ENCODE results near the gene DNAJC24. TPM values are rescaled to one million over a fixed set of nuclear protein-coding genes. Genes with fewer than 3 reads are reported as not detected.

DNAJC24 gene
- total and polyA plus RNA-seq, 4 donors: 4.9 to 25.4 (median 9.7) TPM

DNA sequence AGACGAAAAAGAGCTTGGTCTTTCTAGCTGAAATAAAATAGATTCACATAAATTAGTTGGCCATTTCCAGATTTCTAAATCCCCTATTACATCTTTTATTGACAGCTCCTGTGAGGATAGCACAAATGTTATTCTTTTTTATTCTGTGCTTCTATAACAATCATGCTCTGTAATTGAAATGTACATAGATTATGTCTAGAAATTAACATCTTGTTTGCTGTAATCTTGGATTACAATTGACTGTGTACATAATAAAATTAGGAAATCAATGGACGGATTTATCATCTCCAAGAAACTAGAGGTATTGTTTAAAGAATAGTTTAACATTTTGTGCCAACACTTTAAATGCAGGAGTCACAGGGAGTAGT, 108.5 kb downstream of the DNAJC24 start:
- TF ChIP-seq, protein P1, sequence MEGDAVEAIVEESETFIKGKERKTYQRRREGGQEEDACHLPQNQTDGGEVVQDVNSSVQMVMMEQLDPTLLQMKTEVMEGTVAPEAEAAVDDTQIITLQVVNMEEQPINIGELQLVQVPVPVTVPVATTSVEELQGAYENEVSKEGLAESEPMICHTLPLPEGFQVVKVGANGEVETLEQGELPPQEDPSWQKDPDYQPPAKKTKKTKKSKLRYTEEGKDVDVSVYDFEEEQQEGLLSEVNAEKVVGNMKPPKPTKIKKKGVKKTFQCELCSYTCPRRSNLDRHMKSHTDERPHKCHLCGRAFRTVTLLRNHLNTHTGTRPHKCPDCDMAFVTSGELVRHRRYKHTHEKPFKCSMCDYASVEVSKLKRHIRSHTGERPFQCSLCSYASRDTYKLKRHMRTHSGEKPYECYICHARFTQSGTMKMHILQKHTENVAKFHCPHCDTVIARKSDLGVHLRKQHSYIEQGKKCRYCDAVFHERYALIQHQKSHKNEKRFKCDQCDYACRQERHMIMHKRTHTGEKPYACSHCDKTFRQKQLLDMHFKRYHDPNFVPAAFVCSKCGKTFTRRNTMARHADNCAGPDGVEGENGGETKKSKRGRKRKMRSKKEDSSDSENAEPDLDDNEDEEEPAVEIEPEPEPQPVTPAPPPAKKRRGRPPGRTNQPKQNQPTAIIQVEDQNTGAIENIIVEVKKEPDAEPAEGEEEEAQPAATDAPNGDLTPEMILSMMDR (IDR thresholded peaks at IDR 0.05; ENCODE audit: control extremely low read depth, extremely low read depth): no peak
- WGBS, 2 donors: 93 to 94% methylated on average over 2 of the region's 2 CpGs
- Histone ChIP-seq H3K36me3 (ENCODE audit: control insufficient read depth in 4 of 4, insufficient read depth in 4 of 4, low read length in 4 of 4) (no peaks in the 10 kb centered on the region), H3K27ac (ENCODE audit: low read depth in 1 of 2, low read length in 1 of 2) (no peak overlapping the region), H3K27me3 (ENCODE audit: control insufficient read depth in 3 of 3, insufficient read depth in 3 of 3, low read length in 2 of 3) (no peaks in the 10 kb centered on the region), H3K9me3 (ENCODE audit: control insufficient read depth in 4 of 4, insufficient read depth in 3 of 4, low read length in 3 of 4) (no peaks in the 10 kb centered on the region), H3K9ac (ENCODE audit: insufficient read depth in 1 of 2, low read length in 2 of 2) (no peak overlapping the region), H3K4me3 (no peak overlapping the region), H3K4me1 (ENCODE audit: control insufficient read depth in 5 of 5, insufficient read depth in 5 of 5, low read length in 5 of 5) (no peaks in the 10 kb centered on the region)
- ATAC-seq (ENCODE audit: insufficient read depth, low FRiP score) (no peak), DNase-seq (no peak)

GRCh38 chr11:31479066-31479465, 109.4 kb downstream of the DNAJC24 start:
- no peak overlapping the region for H3K9ac ChIP-seq (ENCODE audit: insufficient read depth in 1 of 2, low read length in 2 of 2)
- H3K9me3 ChIP-seq (ENCODE audit: control insufficient read depth in 4 of 4, insufficient read depth in 3 of 4, low read length in 3 of 4): no peaks in the 10 kb centered on the region
- no peak overlapping the region for H3K27ac ChIP-seq (ENCODE audit: low read depth in 1 of 2, low read length in 1 of 2)
- DNase-seq: no peak
- TF ChIP-seq, protein P1 (IDR thresholded peaks at IDR 0.05; ENCODE audit: control extremely low read depth, extremely low read depth): no peak
- ATAC-seq (ENCODE audit: insufficient read depth, low FRiP score): no peak
- H3K4me1 ChIP-seq (ENCODE audit: control insufficient read depth in 5 of 5, insufficient read depth in 5 of 5, low read length in 5 of 5): no peaks in the 10 kb centered on the region
- WGBS, 2 donors: 94 to 98% methylated on average over 4 of the region's 4 CpGs
- H3K27me3 ChIP-seq (ENCODE audit: control insufficient read depth in 3 of 3, insufficient read depth in 3 of 3, low read length in 2 of 3): no peaks in the 10 kb centered on the region
- H3K36me3 ChIP-seq (ENCODE audit: control insufficient read depth in 4 of 4, insufficient read depth in 4 of 4, low read length in 4 of 4): no peaks in the 10 kb centered on the region
- H3K4me3 ChIP-seq: no peak overlapping the region

GRCh38 chr11:31480930-31481329, 111.3 kb downstream of the DNAJC24 start:
- no peak overlapping the region for H3K27ac ChIP-seq (ENCODE audit: low read depth in 1 of 2, low read length in 1 of 2)
- no peak overlapping the region for H3K4me3 ChIP-seq
- TF ChIP-seq, protein P1 (IDR thresholded peaks at IDR 0.05; ENCODE audit: control extremely low read depth, extremely low read depth): no peak
- no peaks in the 10 kb centered on the region for H3K4me1 ChIP-seq (ENCODE audit: control insufficient read depth in 5 of 5, insufficient read depth in 5 of 5, low read length in 5 of 5)
- H3K36me3 ChIP-seq (ENCODE audit: control insufficient read depth in 4 of 4, insufficient read depth in 4 of 4, low read length in 4 of 4): no peaks in the 10 kb centered on the region
- ATAC-seq (ENCODE audit: insufficient read depth, low FRiP score): no peak
- no peak overlapping the region for H3K9ac ChIP-seq (ENCODE audit: insufficient read depth in 1 of 2, low read length in 2 of 2)
- no peak for DNase-seq
- 95 to 97% methylated on average over 3 of the region's 3 CpGs for WGBS, 2 donors
- H3K9me3 ChIP-seq (ENCODE audit: control insufficient read depth in 4 of 4, insufficient read depth in 3 of 4, low read length in 3 of 4): no peaks in the 10 kb centered on the region
- H3K27me3 ChIP-seq (ENCODE audit: control insufficient read depth in 3 of 3, insufficient read depth in 3 of 3, low read length in 2 of 3): no peaks in the 10 kb centered on the region

Other genes with a start within 250 kb of the DNAJC24 start
- 10 to 100 TPM in 1 of 2 donors, 1 to 10 TPM in 1; 8.9 to 20.6 TPM for gene DCDC1, start 121 bp upstream of the DNAJC24 start, total RNA-seq
- gene DCDC1, start 121 bp upstream of the DNAJC24 start, polyA plus RNA-seq: under 1 TPM; 0.47 to 0.58 TPM
- gene IMMP1L, start 139.8 kb downstream of the DNAJC24 start, total RNA-seq: 10 to 100 TPM; 12.6 to 25.7 TPM
- gene IMMP1L, start 139.8 kb downstream of the DNAJC24 start, polyA plus RNA-seq: 10 to 100 TPM; 12.6 to 47.9 TPM
- gene ELP4, start 139.9 kb downstream of the DNAJC24 start, total RNA-seq: 10 to 100 TPM; 13.6 to 47.8 TPM
- gene ELP4, start 139.9 kb downstream of the DNAJC24 start, polyA plus RNA-seq: 10 to 100 TPM in 1 of 2 donors, 1 to 10 TPM in 1; 7.7 to 13.8 TPM